Activated naive CD8-positive, alpha-beta T cell treated with anti-CD3 and anti-CD28 coated beads, Interleukin-2, amount 10 ng/mL, durations not matched to agents 7 days and 5 days (primary cell): ENCODE data around the gene SOX21. TPM values are rescaled to one million over a fixed set of nuclear protein-coding genes. Genes with fewer than 3 reads are reported as not detected.
"Not testable (repeated sequence)": the region's sequence is repeated elsewhere in the genome, so short reads cannot be mapped to it uniquely, and the experiment has no call there.

Source experiments
- ATAC-seq: fragments of 150-1000 bp; cut with Tn5 transposase; one replicate; pipeline ENCODE4 v1.10.0; 2021; ENCODE audit warnings: low read depth, moderate library complexity
- POLR2A ChIA-PET: fragments of 350-600 bp; sonication (Branson Sonifier 250); formaldehyde crosslinking; loops from one replicate; lab custom pipeline; 2021; ENCODE audit warnings: antibody characterized with exemption; lab: Charles Lee
- DNase-seq: peaks from one replicate; pipeline ENCODE4 v3.0.0; 2021
- H3K27ac Mint-ChIP-seq: one replicate; pipeline ENCODE4 v1.8.0; 2022; ENCODE audit warnings: mild to moderate bottlenecking, mixed read lengths
- H3K27me3 Mint-ChIP-seq: one replicate; pipeline ENCODE4 v1.8.0; 2022; ENCODE audit warnings: mild to moderate bottlenecking, moderate library complexity, mixed read lengths
- H3K36me3 Mint-ChIP-seq: one replicate; pipeline ENCODE4 v1.8.0; 2021; ENCODE audit warnings: mild to moderate bottlenecking, mixed read lengths
- H3K4me1 Mint-ChIP-seq: one replicate; pipeline ENCODE4 v1.8.0; 2021; ENCODE audit warnings: mixed read lengths
- H3K4me3 Mint-ChIP-seq: one replicate; pipeline ENCODE4 v1.8.0; 2022; ENCODE audit warnings: mild to moderate bottlenecking, moderate library complexity, mixed read lengths
- H3K9me3 Mint-ChIP-seq: one replicate; pipeline ENCODE4 v1.8.0; 2021; ENCODE audit warnings: mixed read lengths
- total RNA-seq, 2 experiments: library from RNA; stranded (reverse); gene quantifications; one replicate each; pipeline ENCODE4 v1.2.3, GENCODE V29; 2021

Gene SOX21
- not detected for total RNA-seq

DNA sequence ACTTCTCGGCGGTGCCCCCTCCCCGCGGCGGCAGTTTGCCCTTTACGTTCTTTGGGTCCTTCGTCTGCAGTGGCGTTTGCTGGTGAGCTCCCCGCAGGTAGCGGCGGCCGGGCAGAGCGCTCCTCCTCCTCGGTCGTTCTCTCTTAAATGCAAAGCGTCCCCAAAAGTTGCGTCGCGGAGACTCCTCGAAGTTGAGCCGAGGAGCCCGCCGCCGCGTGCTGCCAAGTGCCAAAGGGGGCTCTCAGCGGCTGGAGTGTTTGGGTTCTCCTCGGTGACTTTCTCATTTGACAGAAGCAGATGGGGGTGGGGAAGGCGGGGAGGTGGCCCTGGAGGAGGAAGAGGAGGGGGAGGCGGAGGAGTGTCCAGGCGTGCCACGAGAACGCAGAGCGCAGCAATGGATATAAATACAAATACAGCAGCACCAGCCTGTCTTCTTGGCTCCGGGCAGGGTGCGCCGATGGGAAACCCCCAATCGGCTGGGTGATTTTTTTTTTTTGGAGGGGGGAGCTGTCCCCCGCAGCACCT lies at the start of gene SOX21:
TSS of gene SOX21 (minus strand) at position 259 of the 525 bp plus-strand sequence. CDS start 496 bp downstream, outside the sequence.
- ATAC-seq, result no peak
- H3K27me3 Mint-ChIP-seq, result peaks cover 82% of the 10 kb centered on the region
- no peaks in the 10 kb centered on the region for H3K9me3 Mint-ChIP-seq

DNA sequence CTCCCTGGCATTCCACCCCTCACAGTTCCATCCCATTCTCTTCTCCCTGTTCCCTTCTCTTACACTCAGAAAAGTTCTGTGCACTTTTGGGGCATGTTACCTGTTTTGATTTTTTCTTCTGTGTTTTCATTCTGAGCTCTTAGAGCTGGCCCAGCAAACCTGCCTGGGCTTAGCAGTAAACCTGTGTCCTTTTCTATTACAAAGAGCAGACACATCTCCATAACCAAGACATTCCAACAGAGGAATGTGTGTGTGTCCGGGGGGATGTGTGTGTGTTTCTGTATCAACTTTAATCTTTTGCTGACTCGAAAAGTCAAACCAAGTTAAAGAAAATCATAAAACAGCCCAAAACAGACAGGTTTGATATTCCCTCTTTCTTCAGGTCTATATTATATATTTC lies 49.1 kb upstream of the SOX21 start:
- no peak for ATAC-seq
- Mint-ChIP-seq H3K4me3 (no peak overlapping the region), H3K36me3 (no peaks in the 10 kb centered on the region), H3K9me3 (no peaks in the 10 kb centered on the region), H3K27me3 (peaks cover 16% of the 10 kb centered on the region), H3K4me1 (no peaks in the 10 kb centered on the region), H3K27ac (no peak overlapping the region)
- DNase-seq, result no peak
- POLR2A ChIA-PET, result no interaction called here

More for the DNA sequence above, at the start of gene SOX21:
- Mint-ChIP-seq H3K27ac (peak within 1 kb of the TSS; percentile 56), H3K36me3 (no peaks in the 10 kb centered on the region), H3K4me3 (peak within 1 kb of the TSS; percentile 61), H3K4me1 (peaks cover 14% of the 10 kb centered on the region)
- DNase-seq, result peak; percentile 39
- POLR2A ChIA-PET, result no interaction called here

- POLR2A ChIA-PET, result no interaction called here
- H3K9me3 Mint-ChIP-seq, result no peaks in the 10 kb centered on the region
- no peaks in the 10 kb centered on the region for H3K36me3 Mint-ChIP-seq
- no peaks in the 10 kb centered on the region for H3K4me1 Mint-ChIP-seq
- peaks cover 12% of the 10 kb centered on the region for H3K27me3 Mint-ChIP-seq
- no peak overlapping the region for H3K27ac Mint-ChIP-seq
- no peak overlapping the region for H3K4me3 Mint-ChIP-seq
- DNase-seq (no peak), ATAC-seq (no peak)
These were observed 46.9 kb upstream of the SOX21 start for GRCh38 chr13:94759120-94759728.

- Mint-ChIP-seq H3K4me1 (no peaks in the 10 kb centered on the region), H3K36me3 (no peaks in the 10 kb centered on the region), H3K4me3 (no peak overlapping the region), H3K27ac (no peak overlapping the region), H3K9me3 (no peaks in the 10 kb centered on the region), H3K27me3 (peaks cover 12% of the 10 kb centered on the region)
- POLR2A ChIA-PET, result no interaction called here
- ATAC-seq, result no peak
- DNase-seq, result no peak
These were observed 46.2 kb upstream of the SOX21 start for GRCh38 chr13:94758436-94758960.

GRCh38 chr13:94753327-94753726 lies 41.0 kb upstream of the SOX21 start:
- no peaks in the 10 kb centered on the region for H3K27me3 Mint-ChIP-seq
- H3K9me3 Mint-ChIP-seq, result no peaks in the 10 kb centered on the region
- no peak overlapping the region for H3K27ac Mint-ChIP-seq
- no peak for ATAC-seq
- H3K36me3 Mint-ChIP-seq, result no peaks in the 10 kb centered on the region
- DNase-seq, result no peak
- H3K4me3 Mint-ChIP-seq, result no peak overlapping the region
- POLR2A ChIA-PET, result no interaction called here
- H3K4me1 Mint-ChIP-seq, result no peaks in the 10 kb centered on the region

DNA sequence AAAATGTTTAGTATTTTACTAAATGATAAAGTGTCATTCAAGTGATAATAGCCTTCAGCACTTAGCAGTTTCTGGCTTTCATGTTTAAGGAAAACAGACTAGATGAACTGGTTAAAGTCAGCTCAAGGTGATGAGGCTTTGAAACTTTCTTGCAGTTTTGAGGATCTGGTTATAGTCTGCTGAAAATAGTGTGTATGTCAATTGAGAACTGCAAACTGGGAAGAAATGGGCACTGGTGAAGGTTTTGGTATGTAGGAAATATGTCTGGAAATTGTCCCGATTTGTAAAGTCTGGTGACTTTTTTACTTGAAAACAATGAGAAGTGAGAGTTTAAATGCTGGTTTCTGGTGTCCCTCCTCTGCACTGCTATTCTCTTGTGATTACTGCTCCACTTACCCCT lies 36.8 kb upstream of the SOX21 start:
- peaks cover 9% of the 10 kb centered on the region for H3K27me3 Mint-ChIP-seq
- H3K9me3 Mint-ChIP-seq, result no peaks in the 10 kb centered on the region
- H3K36me3 Mint-ChIP-seq, result no peaks in the 10 kb centered on the region
- POLR2A ChIA-PET, result no interaction called here
- H3K4me1 Mint-ChIP-seq, result no peaks in the 10 kb centered on the region
- DNase-seq (no peak), ATAC-seq (no peak)
- no peak overlapping the region for H3K27ac Mint-ChIP-seq
- H3K4me3 Mint-ChIP-seq, result no peak overlapping the region

DNA sequence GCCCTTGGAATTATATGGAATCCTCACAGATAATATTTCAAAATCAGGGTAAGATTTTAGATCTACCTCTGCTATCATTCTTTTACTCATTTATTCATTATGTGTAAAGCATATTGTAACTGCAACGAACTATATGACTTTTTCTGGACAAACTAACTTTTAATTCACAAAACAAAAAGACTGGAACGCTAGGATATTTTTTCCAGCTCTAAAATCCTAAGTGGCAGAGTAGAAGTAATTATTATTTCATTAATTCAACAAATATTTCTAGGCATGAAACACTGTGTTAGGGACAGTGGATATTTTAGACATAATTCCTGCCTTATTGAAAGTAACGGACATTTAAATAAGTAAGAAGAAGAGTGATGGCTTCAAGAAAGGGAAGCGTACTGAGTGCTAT lies 26.9 kb upstream of the SOX21 start:
- Mint-ChIP-seq H3K4me3 (no peak overlapping the region), H3K27me3 (peaks cover 2% of the 10 kb centered on the region), H3K4me1 (no peaks in the 10 kb centered on the region), H3K27ac (no peak overlapping the region), H3K9me3 (no peaks in the 10 kb centered on the region), H3K36me3 (no peaks in the 10 kb centered on the region)
- no peak for DNase-seq
- POLR2A ChIA-PET, result no interaction called here
- no peak for ATAC-seq

DNA sequence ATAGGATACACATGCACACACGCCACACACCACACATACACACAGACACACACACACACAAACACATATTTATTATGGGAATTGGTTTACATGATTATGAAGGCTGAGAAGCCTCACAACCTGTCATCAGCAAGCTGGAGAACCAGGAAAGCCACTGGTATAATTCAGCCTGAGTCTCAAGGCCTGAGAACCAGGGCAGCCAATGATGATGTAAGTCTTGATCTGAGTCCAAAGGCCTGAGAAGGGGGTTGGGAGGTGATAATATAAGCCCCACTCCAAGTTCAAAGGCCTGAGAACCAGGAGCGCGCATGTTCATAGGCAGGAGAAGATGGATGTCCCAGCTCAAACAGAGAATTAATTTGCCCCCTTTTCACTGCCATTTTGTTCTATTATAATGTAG lies 18.7 kb upstream of the SOX21 start:
- POLR2A ChIA-PET, result no interaction called here
- H3K27ac Mint-ChIP-seq, result no peak overlapping the region
- no peak for ATAC-seq

DNA sequence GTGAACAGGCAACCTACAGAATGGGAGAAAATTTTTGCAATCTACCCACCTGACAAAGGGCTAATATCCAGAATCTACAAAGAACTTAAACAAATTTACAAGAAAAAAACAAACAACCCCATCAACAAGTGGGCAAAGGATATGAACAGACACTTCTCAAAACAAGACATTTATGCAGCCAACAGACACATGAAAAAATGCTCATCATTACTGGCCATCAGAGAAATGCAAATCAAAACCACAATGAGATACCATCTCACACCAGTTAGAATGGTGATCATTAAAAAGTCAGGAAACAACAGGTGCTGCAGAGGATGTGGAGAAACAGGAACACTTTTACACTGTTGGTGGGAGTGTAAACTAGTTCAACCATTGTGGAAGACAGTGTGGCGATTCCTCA lies 17.6 kb upstream of the SOX21 start:
- H3K9me3 Mint-ChIP-seq, H3K27ac Mint-ChIP-seq, H3K4me1 Mint-ChIP-seq, ATAC-seq, POLR2A ChIA-PET, H3K36me3 Mint-ChIP-seq, DNase-seq, H3K4me3 Mint-ChIP-seq, H3K27me3 Mint-ChIP-seq: not testable (repeated sequence)

More for the DNA sequence above, 18.7 kb upstream of the SOX21 start:
- no peak for DNase-seq
- Mint-ChIP-seq H3K9me3 (peaks cover 2% of the 10 kb centered on the region), H3K36me3 (no peaks in the 10 kb centered on the region), H3K4me3 (no peak overlapping the region), H3K27me3 (peaks cover 2% of the 10 kb centered on the region), H3K4me1 (no peaks in the 10 kb centered on the region)

GRCh38 chr13:94726425-94726824 lies 14.1 kb upstream of the SOX21 start:
- H3K4me3 Mint-ChIP-seq, result no peak overlapping the region
- H3K27ac Mint-ChIP-seq, result no peak overlapping the region
- POLR2A ChIA-PET, result no interaction called here
- H3K36me3 Mint-ChIP-seq, result no peaks in the 10 kb centered on the region
- H3K4me1 Mint-ChIP-seq, result no peaks in the 10 kb centered on the region
- ATAC-seq (no peak), DNase-seq (no peak)
- H3K9me3 Mint-ChIP-seq, result peaks cover 5% of the 10 kb centered on the region
- peaks cover 4% of the 10 kb centered on the region for H3K27me3 Mint-ChIP-seq

DNA sequence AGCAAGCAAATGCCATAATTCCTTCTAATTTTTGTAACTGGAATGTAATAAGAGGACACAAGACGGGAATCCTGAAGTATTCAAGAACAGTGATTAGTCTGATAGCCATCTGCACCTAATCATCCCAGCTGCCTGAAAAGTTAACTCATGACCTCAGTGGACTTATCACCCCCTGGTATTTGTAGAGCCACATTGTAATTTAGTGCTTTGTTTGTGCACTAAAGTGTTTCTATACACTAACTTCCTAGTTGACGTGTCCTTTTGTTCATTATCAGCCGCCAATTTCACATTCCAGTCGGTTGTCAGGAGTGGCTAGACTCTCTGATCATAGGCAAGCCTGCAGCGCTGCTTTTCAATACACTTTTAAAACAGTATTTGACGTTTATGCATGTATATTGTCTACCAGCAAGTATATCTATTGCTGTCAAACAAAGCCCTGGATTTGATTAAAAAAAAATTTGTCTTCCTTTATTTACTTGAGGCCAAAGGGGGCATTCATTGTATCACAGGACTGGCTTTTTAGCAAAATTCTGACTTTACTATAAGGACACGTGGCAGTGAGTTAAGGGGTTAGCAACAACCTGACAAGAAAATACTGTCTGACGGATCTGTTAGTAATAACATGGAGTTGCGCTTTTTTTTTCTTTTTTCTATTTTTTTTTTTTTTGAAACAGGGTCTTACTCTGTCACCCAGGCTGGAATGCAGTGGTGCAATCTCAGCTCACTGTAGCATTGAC lies 10.4 kb upstream of the SOX21 start:
- POLR2A ChIA-PET, result no interaction called here
- no peak for ATAC-seq
- no peak for DNase-seq
- Mint-ChIP-seq H3K4me3 (no peak overlapping the region), H3K27ac (no peak overlapping the region), H3K36me3 (no peaks in the 10 kb centered on the region), H3K4me1 (no peaks in the 10 kb centered on the region), H3K27me3 (peaks cover 15% of the 10 kb centered on the region), H3K9me3 (peaks cover 3% of the 10 kb centered on the region)

DNA sequence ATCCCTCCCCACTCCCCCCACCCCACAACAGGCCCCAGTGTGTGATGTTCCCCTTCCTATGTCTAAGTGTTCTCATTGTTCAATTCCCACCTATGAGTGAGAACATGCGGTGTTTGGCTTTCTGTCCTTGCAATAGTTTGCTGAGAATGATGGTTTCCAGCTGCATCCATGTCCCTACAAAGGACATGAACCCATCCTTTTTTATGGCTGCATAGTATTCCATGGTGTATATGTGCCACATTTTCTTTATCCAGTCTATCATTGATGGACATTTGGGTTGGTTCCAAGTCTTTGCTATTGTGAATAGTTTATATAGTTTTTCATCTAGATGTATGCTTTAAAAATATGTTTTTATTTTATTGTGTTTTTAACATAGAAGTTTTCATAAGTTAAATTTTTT lies 6.4 kb upstream of the SOX21 start:
- ATAC-seq, POLR2A ChIA-PET, DNase-seq, H3K9me3 Mint-ChIP-seq, H3K4me3 Mint-ChIP-seq, H3K27ac Mint-ChIP-seq, H3K4me1 Mint-ChIP-seq, H3K36me3 Mint-ChIP-seq: not testable (repeated sequence)
- peaks cover 55% of the 10 kb centered on the region for H3K27me3 Mint-ChIP-seq

DNA sequence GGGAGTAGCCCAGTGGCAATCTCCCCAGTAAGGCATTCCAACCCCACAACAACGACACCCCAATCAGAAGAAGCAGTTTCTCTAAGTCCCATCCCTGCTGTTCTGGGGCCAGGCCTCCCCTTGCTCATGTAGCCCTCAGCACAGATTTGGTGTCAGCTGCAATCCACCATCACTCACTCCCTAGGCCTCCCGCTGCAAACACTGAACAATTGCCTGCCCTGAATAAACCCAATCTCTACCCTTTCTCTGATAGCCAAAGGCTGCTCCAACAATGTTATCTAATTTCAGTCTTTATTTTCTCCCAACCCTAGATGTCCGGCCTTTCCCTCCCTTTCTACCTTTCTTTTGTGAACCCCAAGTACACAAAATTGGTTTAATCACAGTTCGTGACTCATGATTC lies 5.6 kb upstream of the SOX21 start:
- peaks cover 57% of the 10 kb centered on the region for H3K27me3 Mint-ChIP-seq
- ATAC-seq (no peak), DNase-seq (no peak)
- no peak overlapping the region for H3K27ac Mint-ChIP-seq
- H3K36me3 Mint-ChIP-seq, result no peaks in the 10 kb centered on the region
- POLR2A ChIA-PET, result no interaction called here
- no peaks in the 10 kb centered on the region for H3K9me3 Mint-ChIP-seq
- H3K4me1 Mint-ChIP-seq, result no peaks in the 10 kb centered on the region
- H3K4me3 Mint-ChIP-seq, result no peak overlapping the region

DNA sequence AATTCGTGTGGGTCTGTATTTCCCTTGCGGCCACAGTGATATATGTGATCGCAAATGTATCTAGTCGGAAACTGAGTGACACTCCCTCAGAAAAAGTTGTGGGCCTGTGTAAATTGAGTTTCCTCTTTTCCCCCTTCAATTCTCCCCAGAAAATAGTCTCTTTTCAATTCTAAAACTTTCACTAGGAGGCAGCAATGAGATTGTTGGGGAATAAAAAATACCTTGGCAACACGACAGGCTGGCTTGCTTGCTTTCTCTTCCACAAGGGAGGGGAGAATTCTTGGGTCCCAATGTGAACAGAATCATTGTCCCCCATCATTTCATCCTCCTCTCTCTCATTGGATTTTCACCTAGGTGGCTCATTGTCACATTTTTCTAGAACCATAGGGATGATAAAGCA lies 3.7 kb upstream of the SOX21 start:
- Mint-ChIP-seq H3K4me1 (peaks cover 4% of the 10 kb centered on the region), H3K36me3 (no peaks in the 10 kb centered on the region), H3K9me3 (no peaks in the 10 kb centered on the region), H3K4me3 (no peak overlapping the region), H3K27ac (no peak overlapping the region), H3K27me3 (peaks cover 62% of the 10 kb centered on the region)
- no peak for ATAC-seq
- DNase-seq, result no peak
- POLR2A ChIA-PET, result no interaction called here
